Inflammatory macrophage treated with lipopolysaccharide for 1 hour (primary cell): ENCODE measurements around the gene SEPHS2.
"Not testable (repeated sequence)": the region's sequence is repeated elsewhere in the genome, so short reads cannot be mapped to it uniquely, and the experiment has no call there.

Source experiments
- DNase-seq, 2 donors: peaks; one replicate each; pipeline ENCODE4 v3.0.0-alpha.2; 2020 to 2022

The SEPHS2 gene

GRCh38 chr16:30445408-30446202, at the start of gene SEPHS2:
Gene SEPHS2 (minus strand): TSS chr16:30445874. CDS start chr16:30445727, 147 bp downstream.
- DNase-seq = peak; percentile 98 to 100

- no peak for DNase-seq
Measured at GRCh38 chr16:30494709-30495108, 49.0 kb upstream of the SEPHS2 start.

- DNase-seq = no peak
Measured at GRCh38 chr16:30493941-30494488, 48.3 kb upstream of the SEPHS2 start.

- DNase-seq = no peak
Measured at GRCh38 chr16:30491744-30492308, 46.2 kb upstream of the SEPHS2 start.

GRCh38 chr16:30491229-30491628, 45.6 kb upstream of the SEPHS2 start:
- DNase-seq = no peak

- DNase-seq = no peak
Measured at GRCh38 chr16:30490210-30490609, 44.5 kb upstream of the SEPHS2 start.

GRCh38 chr16:30488764-30489605, 43.3 kb upstream of the SEPHS2 start:
- DNase-seq = peak in 1 of 2 donors; percentile 35

GRCh38 chr16:30485818-30486436, 40.3 kb upstream of the SEPHS2 start:
- no peak for DNase-seq

GRCh38 chr16:30484887-30485286, 39.2 kb upstream of the SEPHS2 start:
- DNase-seq = no peak

- DNase-seq = peak in 1 of 2 donors; percentile 31
Measured at GRCh38 chr16:30482366-30482765, 36.7 kb upstream of the SEPHS2 start.

GRCh38 chr16:30481381-30481780, 35.7 kb upstream of the SEPHS2 start:
- DNase-seq = no peak

GRCh38 chr16:30478766-30479478, 33.2 kb upstream of the SEPHS2 start:
- DNase-seq = peak; percentile 26 to 46

GRCh38 chr16:30477773-30478172, 32.1 kb upstream of the SEPHS2 start:
- not testable (repeated sequence) for DNase-seq

- DNase-seq = no peak
Measured at GRCh38 chr16:30476991-30477390, 31.3 kb upstream of the SEPHS2 start.

GRCh38 chr16:30474684-30475083, 29.0 kb upstream of the SEPHS2 start:
- no peak for DNase-seq

GRCh38 chr16:30474074-30474452, 28.4 kb upstream of the SEPHS2 start:
- DNase-seq = no peak

- DNase-seq = peak; percentile 46 to 72
Measured at GRCh38 chr16:30473231-30474073, 27.8 kb upstream of the SEPHS2 start.

- peak; percentile 78 to 96 for DNase-seq
Measured at GRCh38 chr16:30472328-30472942, 26.8 kb upstream of the SEPHS2 start, which contains the start of gene ITGAL. Gene ITGAL (plus strand): TSS chr16:30472742. CDS start chr16:30472838, 96 bp downstream.

GRCh38 chr16:30470632-30470995, 24.9 kb upstream of the SEPHS2 start:
- DNase-seq = no peak

GRCh38 chr16:30470170-30470512, 24.5 kb upstream of the SEPHS2 start:
- DNase-seq = peak in 1 of 2 donors; percentile 11

- peak in 1 of 2 donors; percentile 25 for DNase-seq
Measured at GRCh38 chr16:30464078-30464477, 18.4 kb upstream of the SEPHS2 start.
